Stimulated activated CD4-positive, alpha-beta T cell treated with anti-CD3 and anti-CD28 coated beads, Interleukin-15, amount 100 ng/mL, for 24 hours (primary cell): ENCODE results near the gene SLC22A25.
"Not testable (repeated sequence)": the region's sequence is repeated elsewhere in the genome, so short reads cannot be mapped to it uniquely, and the experiment has no call there.

Experiments used
- DNase-seq: peaks from one replicate; pipeline ENCODE4 v3.0.0-alpha.2; 2020

The SLC22A25 gene

GRCh38 chr11:63243533-63243932 is at the start of gene SLC22A25:
TSS of gene SLC22A25 (minus strand) at chr11:63243599. CDS start at chr11:63229652, 13,947 bp downstream.
- no peak for DNase-seq

GRCh38 chr11:63290285-63290684 is 46.9 kb upstream of the SLC22A25 start:
- no peak for DNase-seq

- no peak for DNase-seq
These were observed 46.3 kb upstream of the SLC22A25 start for GRCh38 chr11:63289658-63290057.

- DNase-seq = no peak
These were observed 39.2 kb upstream of the SLC22A25 start for GRCh38 chr11:63282579-63282978.

GRCh38 chr11:63280920-63281319 is 37.5 kb upstream of the SLC22A25 start:
- DNase-seq = no peak

GRCh38 chr11:63277345-63277943 is 34.0 kb upstream of the SLC22A25 start:
- no peak for DNase-seq

GRCh38 chr11:63274776-63275175 is 31.4 kb upstream of the SLC22A25 start:
- DNase-seq = no peak

- no peak for DNase-seq
These were observed 30.3 kb upstream of the SLC22A25 start for GRCh38 chr11:63273685-63274084.

- DNase-seq = no peak
These were observed 19.1 kb upstream of the SLC22A25 start for GRCh38 chr11:63262547-63262946.

- DNase-seq = no peak
These were observed 7.9 kb upstream of the SLC22A25 start for GRCh38 chr11:63251312-63251711.

GRCh38 chr11:63250162-63251050 is 7.0 kb upstream of the SLC22A25 start:
- no peak for DNase-seq

GRCh38 chr11:63248966-63249365 is 5.6 kb upstream of the SLC22A25 start:
- no peak for DNase-seq

GRCh38 chr11:63247237-63248002 is 4.0 kb upstream of the SLC22A25 start:
- not testable (repeated sequence) for DNase-seq

GRCh38 chr11:63246045-63246444 is 2.6 kb upstream of the SLC22A25 start:
- no peak for DNase-seq

- no peak for DNase-seq
These were observed 1.5 kb upstream of the SLC22A25 start for GRCh38 chr11:63244862-63245261.

GRCh38 chr11:63242089-63242781 is 1.2 kb downstream of the SLC22A25 start:
- no peak for DNase-seq

- no peak for DNase-seq
These were observed 2.5 kb downstream of the SLC22A25 start for GRCh38 chr11:63240791-63241379.

GRCh38 chr11:63240098-63240497 is 3.3 kb downstream of the SLC22A25 start:
- no peak for DNase-seq

- no peak for DNase-seq
These were observed 4.1 kb downstream of the SLC22A25 start for GRCh38 chr11:63239254-63239653.

- no peak for DNase-seq
These were observed 6.0 kb downstream of the SLC22A25 start for GRCh38 chr11:63237413-63237812.

- peak; percentile 4 for DNase-seq
These were observed 7.6 kb downstream of the SLC22A25 start for GRCh38 chr11:63235471-63236461.
